ENCODE data around the gene FRMD4B. TPM values are rescaled to one million over a fixed set of nuclear protein-coding genes. Genes with fewer than 3 reads are reported as not detected.
"Not testable (repeated sequence)": the region's sequence is repeated elsewhere in the genome, so short reads cannot be mapped to it uniquely, and the experiment has no call there.

The FRMD4B gene
- total and polyA plus RNA-seq, 5 donors: 8.8 to 42.1 (median 29.4) TPM

GRCh38 chr3:69288161-69288895 is 97.6 kb downstream of the FRMD4B start:
- ATAC-seq (no peak), DNase-seq (no peak)
- no peaks in the 10 kb centered on the region for H3K9me3 ChIP-seq (ENCODE audit: control insufficient read depth, low read length)
- 84% methylated on average over 12 of the region's 12 CpGs for WGBS
- intact Hi-C loops (cut with DNase I): no loop called here
- no peak overlapping the region for H3K4me3 ChIP-seq (ENCODE audit: low read length)
- H3K27ac ChIP-seq (ENCODE audit: low read length): no peak overlapping the region
- H3K4me1 ChIP-seq (ENCODE audit: control insufficient read depth, insufficient read depth, low read length): no peaks in the 10 kb centered on the region
- H3K27me3 ChIP-seq (ENCODE audit: control insufficient read depth, insufficient read depth): no peaks in the 10 kb centered on the region

- no peak for ATAC-seq
- no peaks in the 10 kb centered on the region for H3K27me3 ChIP-seq (ENCODE audit: control insufficient read depth, insufficient read depth)
- 88% methylated on average over 4 of the region's 4 CpGs for WGBS
- H3K4me3 ChIP-seq (ENCODE audit: low read length): no peak overlapping the region
- no peak overlapping the region for H3K27ac ChIP-seq (ENCODE audit: low read length)
- intact Hi-C loops (cut with DNase I): no loop called here
- no peaks in the 10 kb centered on the region for H3K4me1 ChIP-seq (ENCODE audit: control insufficient read depth, insufficient read depth, low read length)
- no peaks in the 10 kb centered on the region for H3K9me3 ChIP-seq (ENCODE audit: control insufficient read depth, low read length)
- no peak for DNase-seq
Observed at GRCh38 chr3:69283913-69284611, 101.8 kb downstream of the FRMD4B start.

DNA sequence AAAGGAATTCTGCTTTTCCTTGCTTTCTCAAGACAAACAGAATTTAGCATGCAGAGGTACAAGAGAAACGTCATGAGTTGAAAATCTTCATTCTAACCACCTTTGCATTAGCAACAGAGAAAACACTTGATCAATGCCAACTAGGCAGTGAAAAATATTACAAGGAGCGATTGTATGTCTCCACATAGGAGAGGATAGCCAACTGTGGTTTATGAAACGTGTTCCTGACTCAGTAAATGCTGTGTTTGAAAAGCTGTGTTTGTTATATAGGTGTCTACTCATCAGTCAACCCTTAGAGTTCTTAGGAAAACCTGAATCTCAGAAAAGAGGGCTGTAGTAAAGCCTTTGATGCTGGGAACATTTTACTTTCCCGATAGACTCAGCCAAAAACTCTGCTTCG is 102.4 kb downstream of the FRMD4B start:
- DNase-seq: no peak
- 82% methylated on average over 5 of the region's 5 CpGs for WGBS
- H3K27me3 ChIP-seq (ENCODE audit: control insufficient read depth, insufficient read depth): no peaks in the 10 kb centered on the region

GRCh38 chr3:69282181-69282580 is 103.7 kb downstream of the FRMD4B start:
- DNase-seq (peak in 1 of 3 donors; percentile 60), ATAC-seq (peak; percentile 80 to 87)
- Histone ChIP-seq H3K4me1 (ENCODE audit: control insufficient read depth, insufficient read depth, low read length) (no peaks in the 10 kb centered on the region), H3K4me3 (ENCODE audit: low read length) (no peak overlapping the region), H3K27ac (ENCODE audit: low read length) (no peak overlapping the region), H3K9me3 (ENCODE audit: control insufficient read depth, low read length) (no peaks in the 10 kb centered on the region), H3K27me3 (ENCODE audit: control insufficient read depth, insufficient read depth) (no peaks in the 10 kb centered on the region)
- intact Hi-C loops (cut with DNase I): no loop called here
- WGBS: 39% methylated on average over 3 of the region's 3 CpGs

More for the DNA sequence above, 102.4 kb downstream of the FRMD4B start:
- no peak for ATAC-seq
- Histone ChIP-seq H3K4me1 (ENCODE audit: control insufficient read depth, insufficient read depth, low read length) (no peaks in the 10 kb centered on the region), H3K4me3 (ENCODE audit: low read length) (no peak overlapping the region), H3K27ac (ENCODE audit: low read length) (no peak overlapping the region), H3K9me3 (ENCODE audit: control insufficient read depth, low read length) (no peaks in the 10 kb centered on the region)
- intact Hi-C loops (cut with DNase I): no loop called here

GRCh38 chr3:69277403-69277802 is 108.5 kb downstream of the FRMD4B start:
- peak in 1 of 3 donors; percentile 47 for DNase-seq
- not testable (repeated sequence) for H3K27me3 ChIP-seq (ENCODE audit: control insufficient read depth, insufficient read depth); H3K4me3 ChIP-seq (ENCODE audit: low read length); H3K9me3 ChIP-seq (ENCODE audit: control insufficient read depth, low read length); ATAC-seq; H3K27ac ChIP-seq (ENCODE audit: low read length); H3K4me1 ChIP-seq (ENCODE audit: control insufficient read depth, insufficient read depth, low read length)
- intact Hi-C loops (cut with DNase I): loop anchor here in 1 of 4 donors (2.0 kb wide), 1 partner anchor 121 kb away; no protein-coding TSS in a partner anchor
- 93% methylated on average over 8 of the region's 8 CpGs for WGBS

GRCh38 chr3:69276884-69277283 is 109.0 kb downstream of the FRMD4B start:
- H3K27ac ChIP-seq (ENCODE audit: low read length): no peak overlapping the region
- no peaks in the 10 kb centered on the region for H3K9me3 ChIP-seq (ENCODE audit: control insufficient read depth, low read length)
- H3K27me3 ChIP-seq (ENCODE audit: control insufficient read depth, insufficient read depth): no peaks in the 10 kb centered on the region
- DNase-seq (no peak), ATAC-seq (no peak)
- intact Hi-C loops (cut with DNase I): loop anchor here in 1 of 4 donors (2.0 kb wide), 1 partner anchor 120 kb away; no protein-coding TSS in a partner anchor
- no peak overlapping the region for H3K4me3 ChIP-seq (ENCODE audit: low read length)
- WGBS: 90% methylated on average over 4 of the region's 4 CpGs
- H3K4me1 ChIP-seq (ENCODE audit: control insufficient read depth, insufficient read depth, low read length): no peaks in the 10 kb centered on the region

GRCh38 chr3:69276191-69276590 is 109.7 kb downstream of the FRMD4B start:
- ATAC-seq; H3K9me3 ChIP-seq (ENCODE audit: control insufficient read depth, low read length); H3K27me3 ChIP-seq (ENCODE audit: control insufficient read depth, insufficient read depth); H3K4me3 ChIP-seq (ENCODE audit: low read length); DNase-seq; H3K4me1 ChIP-seq (ENCODE audit: control insufficient read depth, insufficient read depth, low read length); H3K27ac ChIP-seq (ENCODE audit: low read length): not testable (repeated sequence)
- intact Hi-C loops (cut with DNase I): loop anchor here in 1 of 4 donors (2.0 kb wide), 1 partner anchor 119 kb away; no protein-coding TSS in a partner anchor
- WGBS: 98% methylated on average over 5 of the region's 5 CpGs

DNA sequence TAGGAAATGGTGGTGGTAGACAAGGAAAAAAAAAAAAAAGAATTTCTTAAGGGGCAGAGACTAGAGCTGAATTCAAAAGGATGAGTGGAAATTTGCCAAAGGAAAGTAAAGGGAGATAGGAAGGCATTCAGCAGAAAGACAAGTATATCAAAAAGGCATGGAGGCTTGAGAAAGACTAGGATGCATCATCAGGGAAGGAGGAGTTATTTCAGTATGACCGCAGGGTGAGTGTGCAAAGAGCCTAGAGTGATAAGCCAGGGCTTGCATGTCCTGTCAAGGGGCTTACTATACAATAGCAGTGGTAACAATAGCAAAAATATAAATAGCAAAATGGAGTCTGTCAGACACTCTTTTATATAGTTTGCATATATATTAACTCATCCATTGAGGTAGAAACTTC is 112.0 kb downstream of the FRMD4B start:
- H3K9me3 ChIP-seq (ENCODE audit: control insufficient read depth, low read length): no peaks in the 10 kb centered on the region
- H3K27ac ChIP-seq (ENCODE audit: low read length): no peak overlapping the region
- ATAC-seq (no peak), DNase-seq (no peak)
- WGBS: 76% methylated on average over 1 of the region's 1 CpG
- intact Hi-C loops (cut with DNase I): no loop called here
- no peaks in the 10 kb centered on the region for H3K27me3 ChIP-seq (ENCODE audit: control insufficient read depth, insufficient read depth)
- H3K4me1 ChIP-seq (ENCODE audit: control insufficient read depth, insufficient read depth, low read length): no peaks in the 10 kb centered on the region
- no peak overlapping the region for H3K4me3 ChIP-seq (ENCODE audit: low read length)

DNA sequence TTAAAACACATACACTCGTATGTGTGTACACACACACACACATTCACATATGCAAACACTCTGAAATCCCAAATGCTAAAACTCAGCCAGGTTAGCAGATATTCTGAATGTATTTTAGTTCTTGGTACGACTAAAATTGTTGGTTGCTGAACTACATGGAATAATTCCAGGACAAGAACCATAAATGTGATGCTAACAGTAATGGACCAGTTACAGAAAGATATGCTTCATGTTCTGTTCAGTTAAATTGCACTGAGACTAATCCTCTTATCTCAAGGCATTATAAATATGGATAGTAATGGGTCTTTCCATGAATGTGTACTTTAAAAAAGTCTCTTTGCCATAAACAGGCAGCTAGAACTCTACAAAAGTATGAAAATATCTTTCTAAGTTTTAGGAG is 113.3 kb downstream of the FRMD4B start:
- Histone ChIP-seq H3K27ac (ENCODE audit: low read length) (no peak overlapping the region), H3K27me3 (ENCODE audit: control insufficient read depth, insufficient read depth) (no peaks in the 10 kb centered on the region), H3K9me3 (ENCODE audit: control insufficient read depth, low read length) (no peaks in the 10 kb centered on the region), H3K4me3 (ENCODE audit: low read length) (no peak overlapping the region), H3K4me1 (ENCODE audit: control insufficient read depth, insufficient read depth, low read length) (no peaks in the 10 kb centered on the region)
- 80% methylated on average over 2 of the region's 2 CpGs for WGBS
- DNase-seq (no peak), ATAC-seq (no peak)
- intact Hi-C loops (cut with DNase I): no loop called here

DNA sequence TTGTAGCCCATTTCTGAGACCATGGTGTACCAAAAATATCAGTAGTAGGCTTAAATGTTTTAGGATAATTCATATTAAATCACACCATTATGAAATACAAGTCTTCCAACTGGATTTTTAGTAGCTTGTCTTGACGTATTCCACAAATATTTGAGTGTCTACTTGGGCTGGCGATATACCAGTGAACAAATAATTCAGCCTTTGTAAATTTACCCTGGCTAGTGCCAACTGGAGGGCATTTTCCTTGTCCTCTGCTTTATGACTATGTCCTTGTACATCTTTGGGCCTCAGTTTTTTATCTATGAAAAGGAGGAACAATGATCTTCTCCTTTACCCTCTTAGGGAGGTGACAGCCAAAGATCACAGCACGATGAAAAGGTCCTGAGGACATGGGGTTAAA is 114.8 kb downstream of the FRMD4B start:
- Histone ChIP-seq H3K9me3 (ENCODE audit: control insufficient read depth, low read length) (no peaks in the 10 kb centered on the region), H3K4me3 (ENCODE audit: low read length) (no peak overlapping the region), H3K4me1 (ENCODE audit: control insufficient read depth, insufficient read depth, low read length) (no peaks in the 10 kb centered on the region), H3K27ac (ENCODE audit: low read length) (no peak overlapping the region), H3K27me3 (ENCODE audit: control insufficient read depth, insufficient read depth) (no peaks in the 10 kb centered on the region)
- DNase-seq: no peak
- intact Hi-C loops (cut with DNase I): no loop called here
- whole genome bisulfite sequencing: 87% methylated on average over 3 of the region's 3 CpGs
- ATAC-seq: no peak

DNA sequence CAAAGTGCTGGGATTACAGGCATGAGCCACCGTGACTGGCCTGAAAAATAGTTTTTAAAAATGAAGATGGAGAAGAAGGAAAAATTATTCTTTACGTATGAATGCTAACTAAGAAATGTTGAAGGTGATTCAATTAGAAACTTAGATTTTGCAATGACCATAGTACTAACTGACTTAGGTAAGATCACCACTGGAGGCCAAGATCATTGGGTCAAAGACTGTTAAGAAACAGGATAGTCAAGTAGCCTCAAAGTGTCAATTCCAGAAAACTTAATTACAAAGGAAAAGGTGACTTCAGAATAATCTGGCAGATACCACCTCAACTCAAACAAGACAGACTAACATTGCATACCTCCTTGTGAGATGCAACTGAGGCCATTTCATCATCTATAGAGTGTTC is 119.3 kb downstream of the FRMD4B start:
- WGBS: 95% methylated on average over 2 of the region's 2 CpGs

More for the DNA sequence above, 119.3 kb downstream of the FRMD4B start:
- Histone ChIP-seq H3K4me3 (ENCODE audit: low read length) (no peak overlapping the region), H3K4me1 (ENCODE audit: control insufficient read depth, insufficient read depth, low read length) (no peaks in the 10 kb centered on the region), H3K27ac (ENCODE audit: low read length) (no peak overlapping the region), H3K27me3 (ENCODE audit: control insufficient read depth, insufficient read depth) (no peaks in the 10 kb centered on the region), H3K9me3 (ENCODE audit: control insufficient read depth, low read length) (no peaks in the 10 kb centered on the region)
- no peak for ATAC-seq
- intact Hi-C loops (cut with DNase I): no loop called here
- no peak for DNase-seq
